ENCODE measurements around the gene BMPR1A.

- TF ChIP-seq GABPA (IDR thresholded peaks at IDR 0.05 in 1 of 2, conservative IDR thresholded peaks at IDR 0.05 in 1 of 2) (no peak), CTCF (IDR thresholded peaks at IDR 0.05; ENCODE audit: low read depth, low read length, missing input control) (no peak), ZBTB33 (IDR thresholded peaks at IDR 0.05) (no peak), ATF3 (IDR thresholded peaks at IDR 0.05) (no peak), YY1 (IDR thresholded peaks at IDR 0.05) (no peak), REST (IDR thresholded peaks at IDR 0.05) (no peak), MAX (IDR thresholded peaks at IDR 0.05) (no peak), TAF1 (conservative IDR thresholded peaks at IDR 0.05) (no peak)
Measured at GRCh38 chr10:86968994-86969355, 212.6 kb downstream of the BMPR1A start.
